ENCODE measurements around the gene BMPR1B.

DNA sequence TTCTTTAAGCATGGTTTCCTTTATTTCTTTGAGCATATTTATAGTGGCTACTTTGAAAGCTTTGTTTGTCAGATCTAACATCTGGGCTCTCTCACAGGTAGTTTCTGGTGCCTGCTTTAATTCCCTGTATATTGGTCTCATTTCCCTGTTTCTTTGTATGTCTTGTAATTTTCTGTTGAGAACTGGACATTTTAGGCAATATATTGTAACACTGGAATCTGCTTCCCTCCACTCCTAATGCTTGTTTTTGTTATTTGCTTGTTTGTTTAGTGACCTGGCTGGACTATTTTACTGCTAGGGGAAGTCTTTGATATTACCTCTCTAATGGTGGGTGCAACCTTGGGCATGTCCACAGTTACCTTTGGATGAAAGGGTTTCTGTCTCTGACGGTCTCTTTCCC, 25.0 kb downstream of the BMPR1B start:
- TF ChIP-seq POLR2A (IDR thresholded peaks at IDR 0.05), result no peak
- no peak for TF ChIP-seq CTCF (IDR thresholded peaks at IDR 0.05)
- TF ChIP-seq EP300 (IDR thresholded peaks at IDR 0.05), result no peak

All from ovary (tissue), 3 donors.